RWPE2 (cell line): Measurements from ENCODE around the gene MBTPS1.

Experiments used
- ATAC-seq: fragments of 200-7000 bp; cut with Tn5 transposase; 3 replicates; pipeline ENCODE4 v1.9.1; 2021; ENCODE audit warnings: low read depth
- DNase-seq: peaks from one replicate; pipeline ENCODE4 v3.0.0-alpha.2; 2020; ENCODE audit warnings: low spot score
- H3K27ac ChIP-seq: fragments of 450-650 bp; 2 replicates; pipeline ENCODE4 v1.5.1; 2017; ENCODE audit warnings: mild to moderate bottlenecking; ENCODE audit not compliant: poor library complexity, severe bottlenecking
- H3K27me3 ChIP-seq: fragments of 250-450 bp; sonication (Bioruptor Pico); 2 replicates; pipeline ENCODE4 v1.5.1; 2021; ENCODE audit warnings: mild to moderate bottlenecking, moderate library complexity; ENCODE audit not compliant: insufficient read depth, poor library complexity, severe bottlenecking
- H3K36me3 ChIP-seq: fragments of 250-450 bp; sonication (Bioruptor Pico); 2 replicates; pipeline ENCODE4 v1.5.1; 2020; ENCODE audit warnings: low read depth, mild to moderate bottlenecking, moderate library complexity
- H3K4me1 ChIP-seq: fragments of 250-450 bp; sonication (Bioruptor Pico); 2 replicates; pipeline ENCODE4 v1.5.1; 2021; ENCODE audit warnings: mild to moderate bottlenecking, moderate library complexity; ENCODE audit not compliant: insufficient read depth, poor library complexity, severe bottlenecking
- H3K4me3 ChIP-seq: fragments of 250-450 bp; sonication (Bioruptor Pico); 2 replicates; pipeline ENCODE4 v1.5.1; 2021; ENCODE audit warnings: mild to moderate bottlenecking, moderate library complexity; ENCODE audit not compliant: severe bottlenecking
- H3K9me3 ChIP-seq: fragments of 250-450 bp; sonication (Bioruptor Pico); 2 replicates; pipeline ENCODE4 v1.5.1; 2021; ENCODE audit warnings: mild to moderate bottlenecking, moderate library complexity; ENCODE audit not compliant: severe bottlenecking
- TF ChIP-seq, protein P1 (sequence below): fragments of 450-650 bp; IDR thresholded peaks from one replicate; pipeline ENCODE4 v1.5.1; 2017; ENCODE audit warnings: mild to moderate bottlenecking, moderate library complexity; ENCODE audit not compliant: poor library complexity, severe bottlenecking

The MBTPS1 gene

GRCh38 chr16:84080813-84081212 lies 35.9 kb downstream of the MBTPS1 start:
- H3K36me3 ChIP-seq = peaks cover 80% of the 10 kb centered on the region
- H3K4me1 ChIP-seq = no peaks in the 10 kb centered on the region

DNA sequence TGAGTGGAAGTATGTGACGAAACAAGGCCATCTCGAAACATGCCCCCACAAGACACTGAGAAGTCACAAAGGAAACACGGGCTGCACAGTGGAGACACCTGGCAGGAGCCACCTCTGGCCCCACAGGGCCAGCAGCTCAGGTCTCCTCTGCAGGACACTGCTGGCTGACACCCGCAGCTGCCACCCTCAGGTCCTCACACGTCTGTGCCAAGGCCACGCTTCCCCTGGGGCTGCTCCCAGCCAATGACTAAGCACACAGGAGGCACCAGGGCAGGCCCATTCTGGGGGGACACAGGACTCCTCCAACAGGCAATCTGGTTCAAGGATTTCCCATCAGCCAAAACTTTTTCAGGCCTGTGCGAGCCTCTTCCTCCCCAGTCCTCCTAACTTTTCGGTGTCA lies 36.4 kb downstream of the MBTPS1 start:
- TF ChIP-seq, protein P1, sequence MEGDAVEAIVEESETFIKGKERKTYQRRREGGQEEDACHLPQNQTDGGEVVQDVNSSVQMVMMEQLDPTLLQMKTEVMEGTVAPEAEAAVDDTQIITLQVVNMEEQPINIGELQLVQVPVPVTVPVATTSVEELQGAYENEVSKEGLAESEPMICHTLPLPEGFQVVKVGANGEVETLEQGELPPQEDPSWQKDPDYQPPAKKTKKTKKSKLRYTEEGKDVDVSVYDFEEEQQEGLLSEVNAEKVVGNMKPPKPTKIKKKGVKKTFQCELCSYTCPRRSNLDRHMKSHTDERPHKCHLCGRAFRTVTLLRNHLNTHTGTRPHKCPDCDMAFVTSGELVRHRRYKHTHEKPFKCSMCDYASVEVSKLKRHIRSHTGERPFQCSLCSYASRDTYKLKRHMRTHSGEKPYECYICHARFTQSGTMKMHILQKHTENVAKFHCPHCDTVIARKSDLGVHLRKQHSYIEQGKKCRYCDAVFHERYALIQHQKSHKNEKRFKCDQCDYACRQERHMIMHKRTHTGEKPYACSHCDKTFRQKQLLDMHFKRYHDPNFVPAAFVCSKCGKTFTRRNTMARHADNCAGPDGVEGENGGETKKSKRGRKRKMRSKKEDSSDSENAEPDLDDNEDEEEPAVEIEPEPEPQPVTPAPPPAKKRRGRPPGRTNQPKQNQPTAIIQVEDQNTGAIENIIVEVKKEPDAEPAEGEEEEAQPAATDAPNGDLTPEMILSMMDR = no peak
- Histone ChIP-seq H3K36me3 (peaks cover 82% of the 10 kb centered on the region), H3K9me3 (no peaks in the 10 kb centered on the region), H3K27ac (no peak overlapping the region), H3K4me1 (no peaks in the 10 kb centered on the region), H3K27me3 (no peaks in the 10 kb centered on the region), H3K4me3 (no peak overlapping the region)
- ATAC-seq = no peak
- no peak for DNase-seq

More at GRCh38 chr16:84080813-84081212, 35.9 kb downstream of the MBTPS1 start:
- TF ChIP-seq, protein P1 = no peak
- ATAC-seq (no peak), DNase-seq (no peak)
- no peaks in the 10 kb centered on the region for H3K9me3 ChIP-seq
- H3K27me3 ChIP-seq = no peaks in the 10 kb centered on the region
- H3K27ac ChIP-seq = no peak overlapping the region
- no peak overlapping the region for H3K4me3 ChIP-seq

GRCh38 chr16:84079664-84080063 lies 37.1 kb downstream of the MBTPS1 start:
- Histone ChIP-seq H3K4me3 (no peak overlapping the region), H3K9me3 (no peaks in the 10 kb centered on the region), H3K4me1 (no peaks in the 10 kb centered on the region), H3K27ac (no peak overlapping the region), H3K36me3 (peaks cover 83% of the 10 kb centered on the region), H3K27me3 (no peaks in the 10 kb centered on the region)
- no peak for ATAC-seq
- TF ChIP-seq, protein P1 = no peak
- no peak for DNase-seq

DNA sequence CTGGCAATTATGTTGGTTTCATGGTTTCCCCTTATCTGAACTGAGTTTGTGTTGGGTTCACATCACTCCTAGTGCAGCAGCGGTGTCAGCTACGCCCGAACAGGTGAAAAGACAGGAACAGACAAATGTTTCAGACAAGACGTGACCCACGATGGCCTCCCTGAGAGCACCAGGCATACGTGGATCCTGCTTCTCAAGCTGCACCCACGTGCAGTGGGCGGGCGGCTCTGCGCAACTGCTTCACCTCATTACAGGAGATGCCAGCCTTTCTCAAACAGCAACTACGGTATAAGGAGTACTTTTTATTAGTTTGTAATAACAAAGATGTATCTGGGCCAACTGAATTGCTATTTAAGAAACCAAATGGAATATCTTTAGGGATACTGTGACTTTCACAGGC lies 41.4 kb downstream of the MBTPS1 start:
- H3K4me3 ChIP-seq = no peak overlapping the region
- no peaks in the 10 kb centered on the region for H3K27me3 ChIP-seq
- ATAC-seq (no peak), DNase-seq (no peak)
- H3K4me1 ChIP-seq = peaks cover 8% of the 10 kb centered on the region
- TF ChIP-seq, protein P1 = no peak
- H3K27ac ChIP-seq = no peak overlapping the region
- no peaks in the 10 kb centered on the region for H3K9me3 ChIP-seq
- H3K36me3 ChIP-seq = peaks cover 82% of the 10 kb centered on the region

DNA sequence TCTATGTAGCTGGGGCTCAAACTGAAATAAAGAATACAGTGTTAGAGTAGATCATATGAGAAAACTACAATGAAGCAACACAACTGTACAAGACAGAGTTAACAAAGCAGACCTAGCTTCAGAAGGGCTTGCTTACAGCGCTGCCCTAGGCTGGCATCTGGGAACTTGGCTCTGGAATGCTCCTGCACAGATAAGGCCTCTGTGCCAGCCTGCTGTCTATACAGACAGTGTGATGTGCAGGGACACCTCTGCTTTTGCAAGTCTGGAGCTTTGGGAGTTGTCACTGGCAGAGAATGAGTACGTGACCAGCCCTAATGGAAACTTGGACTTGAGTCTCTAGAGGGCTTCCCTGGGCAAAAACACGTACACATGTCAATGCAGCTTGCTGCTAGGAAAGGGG lies 42.0 kb downstream of the MBTPS1 start:
- DNase-seq (no peak), ATAC-seq (no peak)
- peaks cover 84% of the 10 kb centered on the region for H3K36me3 ChIP-seq
- H3K27me3 ChIP-seq = no peaks in the 10 kb centered on the region
- H3K27ac ChIP-seq = no peak overlapping the region
- H3K4me3 ChIP-seq = no peak overlapping the region
- no peaks in the 10 kb centered on the region for H3K9me3 ChIP-seq
- H3K4me1 ChIP-seq = peaks cover 8% of the 10 kb centered on the region
- TF ChIP-seq, protein P1 = no peak
